HL-60/S4 treated with retinoic acid at 250 ng/mL for 4 days and 3 days (cell line): Measurements from ENCODE around the gene TCF12.

Experiments
- in situ Hi-C: fragments of 300-500 bp; cut with MboI; formaldehyde crosslinking; loops from 2 replicates; pipeline ENCODE4 v1.7.0; 2022; ENCODE audit warnings: low sequenced_read_pairs

TCF12 gene

DNA sequence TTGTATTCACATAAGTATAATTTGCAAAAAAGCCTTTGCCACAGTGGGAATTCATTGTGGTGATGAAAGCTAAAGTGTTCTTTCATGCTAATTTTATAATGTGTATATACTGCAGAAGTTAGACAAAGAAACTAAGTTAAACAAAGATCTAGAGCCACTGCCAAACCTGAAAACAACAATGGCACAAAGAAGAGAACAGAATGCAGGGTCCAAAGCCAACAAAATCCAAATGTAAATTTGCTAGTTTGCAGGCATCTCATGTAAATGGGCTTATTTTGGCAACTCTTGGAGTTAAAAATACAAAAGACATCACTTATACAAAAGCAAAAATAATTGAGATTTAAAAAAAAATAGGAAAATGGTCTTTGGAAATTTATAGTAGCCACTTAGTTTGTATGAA lies 123.0 kb downstream of the TCF12 start:
- in situ Hi-C loops = no loop called here

DNA sequence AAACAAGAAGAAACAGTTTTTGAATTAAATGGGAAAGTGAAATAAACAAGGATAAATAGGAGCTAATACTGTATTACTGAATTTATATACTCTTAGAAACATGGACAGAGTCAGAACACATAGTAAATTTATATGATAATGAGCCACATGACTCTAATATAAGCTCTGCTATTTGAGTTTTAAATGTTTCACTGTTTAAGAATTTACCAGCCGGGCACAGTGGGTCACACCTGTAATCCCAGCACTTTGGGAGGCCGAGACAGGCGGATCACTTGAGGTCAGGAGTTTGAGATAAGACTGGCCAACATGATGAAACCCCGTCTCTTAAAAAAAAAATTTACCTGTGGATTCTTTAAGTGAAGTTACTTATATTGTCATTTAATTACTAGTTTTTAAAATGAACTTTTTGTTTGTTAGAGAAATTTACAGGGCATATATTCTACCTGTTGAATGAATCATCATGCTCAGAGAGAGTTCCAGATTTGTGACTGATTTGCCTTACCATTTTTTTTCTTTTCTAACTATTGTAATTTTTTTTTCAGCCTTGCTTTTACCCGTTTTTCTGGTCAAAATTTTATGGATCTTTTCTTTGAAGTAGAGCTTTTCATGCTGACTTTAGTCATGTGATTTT lies 125.7 kb downstream of the TCF12 start:
- in situ Hi-C loops = no loop called here

DNA sequence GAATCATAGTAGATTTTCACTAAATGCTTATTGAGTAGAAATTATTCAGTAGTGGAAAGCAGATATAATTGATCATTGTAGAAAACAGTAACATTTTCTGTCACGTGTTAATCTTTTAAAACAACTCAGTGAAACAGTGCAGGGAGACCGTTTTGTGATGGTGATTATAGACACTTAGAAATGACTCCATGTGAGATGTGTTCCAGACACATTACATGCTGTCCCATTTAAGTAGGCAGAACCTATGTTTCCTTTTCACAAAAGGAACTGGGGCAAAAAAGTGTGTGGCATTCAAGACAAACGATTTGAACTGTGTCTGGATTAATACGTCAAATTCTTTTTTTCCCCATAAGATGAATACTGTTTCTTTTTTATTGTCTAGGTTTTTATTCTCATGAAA lies 126.5 kb downstream of the TCF12 start:
- in situ Hi-C loops = no loop called here

DNA sequence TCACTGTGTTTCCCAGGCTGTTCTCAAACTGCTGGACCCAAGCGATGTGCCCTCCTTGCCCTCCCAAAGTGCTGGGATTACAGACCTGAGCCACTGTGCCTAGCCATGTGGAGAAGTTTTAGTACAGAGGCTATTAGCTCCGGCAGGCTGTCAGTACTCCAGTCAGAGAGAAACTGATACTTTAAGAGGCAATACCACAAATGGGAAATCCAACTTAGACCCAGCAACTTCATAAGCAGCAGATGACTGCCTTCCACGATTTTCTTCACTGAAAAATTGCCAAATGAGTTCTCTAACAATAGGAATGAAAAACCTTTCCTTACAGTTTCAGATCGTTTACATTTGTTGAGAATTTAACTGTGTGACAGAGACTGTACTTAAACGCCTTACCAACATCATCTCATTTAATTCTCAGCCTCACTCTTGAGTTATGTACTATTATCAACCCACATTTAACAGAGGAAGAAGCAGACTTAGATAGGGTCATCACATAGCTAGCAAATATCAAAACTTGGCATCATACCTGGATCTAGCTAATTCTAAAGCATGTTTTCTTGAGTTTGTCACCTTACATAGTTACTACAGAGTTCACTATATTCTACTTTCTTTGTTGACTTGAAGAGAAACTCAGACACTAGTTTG lies 127.4 kb downstream of the TCF12 start:
- in situ Hi-C loops = no loop called here

DNA sequence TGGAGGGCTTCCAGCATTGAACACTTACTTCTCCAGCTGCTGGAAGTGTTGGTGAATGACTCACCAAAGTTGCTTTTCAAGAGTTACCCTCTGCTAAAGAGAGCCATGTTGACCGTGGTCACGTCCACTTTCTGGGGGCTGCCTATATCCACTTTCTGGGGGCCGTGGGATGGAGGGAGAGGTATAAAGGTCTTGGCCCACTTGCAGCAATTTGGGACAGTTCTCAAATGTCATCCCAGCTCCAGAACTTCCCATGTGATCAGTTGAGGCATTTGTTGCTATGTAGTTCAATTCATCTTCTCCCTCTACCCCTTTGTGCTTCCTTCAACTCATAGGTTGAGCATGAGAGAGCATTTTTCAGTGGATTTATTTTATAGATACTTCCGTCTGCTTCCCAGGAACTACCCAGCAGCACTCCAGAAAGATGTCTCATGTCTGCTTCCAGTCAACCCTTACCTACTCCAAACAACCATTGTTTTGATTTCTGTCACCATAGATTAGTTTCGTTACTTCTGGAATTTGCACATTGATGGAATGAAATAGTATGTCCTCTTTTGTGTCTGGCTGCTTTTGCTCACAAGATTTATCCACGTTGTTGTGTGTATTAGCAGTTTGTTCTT lies 130.6 kb downstream of the TCF12 start:
- in situ Hi-C loops = no loop called here

DNA sequence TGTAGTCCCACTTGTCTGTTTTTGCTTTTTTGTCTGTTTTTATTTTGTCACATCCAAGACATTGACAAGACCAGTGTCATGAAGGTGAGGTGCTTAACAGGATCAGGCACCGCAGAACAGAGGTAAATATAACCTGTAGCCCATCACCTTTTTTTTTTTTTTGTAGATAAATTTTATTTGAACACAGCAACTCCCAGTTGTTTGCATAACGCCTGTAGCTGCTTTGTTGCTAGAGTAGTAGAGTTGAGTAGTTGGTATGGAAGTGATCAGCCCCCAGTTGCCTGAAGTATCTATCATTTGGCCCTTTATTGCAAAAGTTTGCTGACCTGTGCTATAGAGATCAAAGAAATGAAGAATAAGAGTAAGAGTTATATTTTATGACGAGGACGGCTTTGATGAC lies 135.0 kb downstream of the TCF12 start:
- in situ Hi-C loops = no loop called here

DNA sequence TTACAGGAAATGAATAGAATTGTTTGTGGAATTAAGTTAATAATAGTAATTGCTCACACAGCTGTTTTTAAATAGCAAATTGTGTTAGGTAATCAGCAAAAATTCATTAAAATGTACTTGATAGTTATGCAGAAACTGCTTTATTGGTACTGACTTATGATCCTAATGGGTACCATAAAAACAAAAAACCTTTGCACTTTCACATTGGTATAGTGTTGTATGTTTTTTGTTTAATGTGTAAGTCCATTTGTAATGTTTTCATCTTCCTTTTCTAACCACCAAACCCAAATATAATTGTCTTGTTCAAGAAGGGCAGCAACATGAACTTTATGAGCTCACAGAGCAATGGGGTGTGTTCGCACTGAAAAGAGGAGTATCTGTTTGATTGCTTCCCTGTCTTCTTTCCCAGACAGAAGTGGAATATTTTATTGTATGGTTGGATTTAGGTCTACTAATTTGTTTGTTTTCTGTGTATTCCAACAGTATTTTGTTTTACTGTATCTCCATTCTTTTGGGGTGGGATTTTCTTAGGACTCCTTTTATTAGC lies 135.8 kb downstream of the TCF12 start:
- in situ Hi-C loops = no loop called here

DNA sequence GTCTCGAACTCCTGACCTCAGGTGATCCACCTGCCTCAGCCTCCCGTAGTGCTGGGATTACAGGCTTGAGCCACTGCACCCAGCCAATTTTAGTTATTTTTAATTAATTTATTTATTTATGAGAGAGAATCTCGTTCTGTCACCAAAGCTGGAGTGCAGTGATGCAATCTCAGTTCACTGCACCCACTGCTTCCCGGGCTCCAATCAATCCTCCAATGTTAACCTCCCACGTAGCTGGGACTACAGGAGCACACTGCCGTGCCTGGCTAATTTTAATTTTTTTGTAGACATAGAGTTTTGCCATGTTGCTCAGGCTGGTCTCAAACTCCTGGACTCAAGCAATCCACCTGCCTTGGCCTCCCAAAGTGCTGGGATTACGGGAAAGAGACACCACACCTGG lies 137.9 kb downstream of the TCF12 start:
- in situ Hi-C loops = no loop called here

DNA sequence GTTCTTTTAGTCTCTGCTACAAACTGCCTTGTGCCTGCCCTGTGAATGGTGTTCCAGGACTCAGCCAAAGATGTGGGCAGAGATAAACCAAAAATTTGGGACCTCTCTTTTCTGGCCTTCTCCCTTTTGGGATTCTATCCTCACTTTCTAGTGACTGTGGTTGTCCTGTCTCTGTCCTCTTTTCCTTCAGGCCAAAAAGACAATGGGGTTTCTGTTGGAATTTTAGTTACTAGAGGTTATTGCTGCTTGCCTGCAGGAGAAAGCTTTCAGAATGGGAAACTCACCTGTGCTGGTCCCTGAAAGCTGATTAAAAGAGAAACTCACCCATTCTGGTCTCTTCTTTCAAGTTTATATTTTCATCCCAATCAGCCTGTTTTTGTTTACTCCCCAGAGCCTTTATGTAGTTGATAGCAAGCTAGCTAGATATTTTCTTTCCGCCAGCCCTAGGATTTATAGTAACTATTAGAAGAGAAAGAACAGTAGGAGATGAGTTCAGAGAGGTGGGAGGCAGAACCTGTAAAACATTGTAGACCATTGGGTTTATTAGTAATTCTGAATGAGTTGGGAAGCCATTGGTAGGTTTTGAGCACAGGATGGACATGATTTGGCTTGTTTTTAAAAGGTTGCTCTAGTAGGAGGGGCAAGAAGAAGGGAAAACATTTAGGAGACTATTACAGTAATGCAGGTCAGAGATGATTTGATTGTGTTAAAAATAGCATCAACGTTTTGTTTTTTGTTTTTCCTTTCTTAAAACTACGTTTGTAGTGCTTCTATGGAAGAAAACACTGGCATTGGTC lies 138.9 kb downstream of the TCF12 start:
- in situ Hi-C loops = no loop called here

DNA sequence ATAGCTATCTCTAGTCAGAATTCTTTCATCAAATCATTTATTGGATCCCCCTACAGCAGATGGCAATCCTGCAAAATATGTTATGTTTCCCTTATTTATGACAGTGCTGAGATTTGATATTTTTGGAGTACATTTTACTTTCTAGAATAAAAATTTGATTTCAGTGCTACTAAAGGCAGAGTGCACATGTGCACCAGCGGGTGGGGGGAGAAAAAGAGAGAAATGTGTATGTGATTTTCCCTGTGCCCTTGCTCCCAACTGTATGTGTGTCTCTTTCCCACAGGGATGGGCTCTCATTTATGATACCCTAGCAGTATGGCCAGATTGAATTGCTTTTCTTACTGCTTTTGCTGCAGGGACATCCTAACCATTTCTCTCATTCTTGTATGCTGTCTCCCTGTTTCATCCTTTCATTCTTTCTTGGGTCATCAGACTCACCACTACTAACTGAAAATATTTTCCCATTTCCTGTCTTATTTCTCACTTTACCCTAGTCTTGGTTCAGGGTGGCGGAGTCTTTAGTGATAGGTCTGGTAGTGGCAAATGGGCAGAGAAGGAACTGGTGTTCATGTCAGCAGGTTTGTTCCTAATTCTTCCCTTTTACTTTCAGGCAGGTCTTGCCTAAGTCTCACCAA lies 140.7 kb downstream of the TCF12 start:
- in situ Hi-C loops = no loop called here

DNA sequence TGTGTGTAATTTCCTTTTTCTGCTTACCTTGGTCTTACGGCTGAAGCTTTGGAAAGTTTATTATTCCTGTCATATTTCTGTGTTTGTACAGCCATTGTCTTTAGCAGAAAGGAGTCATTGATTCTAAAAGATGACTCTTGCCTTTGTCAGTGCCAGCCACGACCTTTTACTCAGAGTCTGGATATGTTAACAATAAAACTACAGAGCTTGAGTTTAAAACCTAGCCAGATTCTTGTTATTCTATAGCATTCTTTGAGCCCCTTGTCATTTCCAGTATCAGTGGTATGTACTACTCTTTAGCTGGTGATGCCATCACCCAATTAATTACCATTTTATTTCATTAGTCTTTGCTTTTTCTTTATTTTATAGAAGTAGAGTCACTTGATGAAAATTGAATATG lies 142.4 kb downstream of the TCF12 start:
- in situ Hi-C loops = no loop called here

DNA sequence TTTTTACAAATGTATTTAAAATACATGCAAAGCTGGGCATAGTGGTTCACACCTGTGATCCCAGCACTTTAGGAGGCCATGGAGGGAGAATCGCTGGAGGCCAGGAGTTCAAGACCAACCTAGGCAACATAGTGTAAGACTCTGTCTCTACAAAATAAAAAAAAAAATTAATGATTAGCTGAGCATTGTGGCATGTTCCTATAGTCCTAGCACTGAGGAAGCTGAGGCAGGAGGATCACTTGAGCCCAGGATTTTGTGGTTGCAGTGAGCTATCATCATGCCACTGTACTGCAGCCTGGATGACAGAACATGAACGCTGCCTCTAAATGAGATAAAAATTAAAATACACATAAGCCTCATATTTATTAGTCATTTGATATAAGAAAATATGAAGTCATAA lies 142.8 kb downstream of the TCF12 start:
- in situ Hi-C loops = no loop called here

DNA sequence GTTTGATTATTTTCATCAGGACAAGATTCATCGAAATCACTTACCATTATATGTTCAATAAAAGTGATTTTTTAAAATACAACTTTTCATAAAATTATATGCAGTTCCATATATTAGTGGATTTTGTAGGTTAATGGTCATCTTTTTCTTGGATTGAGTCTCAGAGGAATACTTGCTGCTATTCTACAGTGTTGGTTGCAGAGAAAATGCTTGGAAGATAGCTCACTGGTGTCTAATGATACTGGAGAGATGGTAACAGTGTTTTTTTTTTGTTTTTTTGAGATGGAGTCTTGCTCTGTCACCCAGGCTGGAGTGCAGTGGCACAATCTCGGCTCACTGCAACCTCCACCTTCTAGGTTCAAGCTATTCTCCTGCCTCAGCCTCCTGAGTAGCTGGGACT lies 143.3 kb downstream of the TCF12 start:
- in situ Hi-C loops = no loop called here

DNA sequence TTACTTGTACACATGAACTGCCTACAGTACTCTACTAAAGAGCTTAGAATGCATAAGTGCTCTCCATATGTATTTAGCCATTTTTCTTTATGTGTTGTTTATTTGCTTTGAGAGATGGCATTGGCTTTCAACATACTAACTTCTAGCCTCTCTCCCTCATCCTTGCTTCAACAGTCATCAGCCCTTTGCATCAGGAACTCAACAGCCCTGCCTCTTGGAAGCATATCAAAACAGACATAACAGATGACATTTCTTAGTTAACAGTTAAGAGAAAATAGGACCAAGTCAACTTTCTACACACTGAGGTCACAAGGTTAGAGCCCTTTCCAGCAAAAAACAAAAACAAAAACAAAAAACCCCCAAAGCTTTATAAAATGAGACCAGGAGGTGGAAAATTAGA lies 145.6 kb downstream of the TCF12 start:
- in situ Hi-C loops = no loop called here

DNA sequence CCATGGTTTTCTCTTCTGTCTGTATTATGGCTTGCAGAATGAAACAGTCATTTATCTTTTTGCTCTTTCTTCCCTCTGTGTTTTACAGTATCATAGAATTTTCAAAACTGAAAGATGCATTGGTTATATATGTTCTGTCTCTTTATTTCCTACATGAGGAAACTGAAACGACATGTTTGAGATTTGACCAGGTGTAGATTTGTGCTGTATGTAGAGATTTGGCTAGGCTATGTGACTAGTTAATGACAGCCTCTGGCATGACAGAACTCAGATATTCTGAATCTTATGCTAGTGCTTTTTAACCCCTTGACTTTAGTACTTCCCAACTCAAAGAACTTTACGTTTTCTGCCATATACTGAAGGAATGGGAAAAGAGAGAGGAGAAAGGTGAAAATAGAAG lies 151.0 kb downstream of the TCF12 start:
- in situ Hi-C loops = no loop called here

DNA sequence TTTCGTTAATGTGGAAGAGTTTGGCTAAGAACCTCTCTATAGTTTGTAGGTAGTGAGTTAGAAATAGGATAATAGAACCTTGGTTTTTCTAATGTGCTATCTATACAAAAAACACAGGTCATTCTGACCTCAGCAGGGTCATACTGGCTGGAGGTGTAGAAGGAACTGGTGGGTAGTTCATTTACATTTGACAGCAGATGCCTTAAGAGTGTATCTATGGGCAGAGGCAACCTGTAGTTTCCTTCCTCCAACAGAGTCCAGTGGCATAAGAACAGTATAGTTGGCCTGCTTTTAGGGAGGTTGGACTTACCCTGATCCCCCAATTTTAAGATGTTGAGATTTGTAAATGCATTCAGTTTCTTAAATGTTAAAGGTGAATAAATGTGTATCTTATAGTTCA lies 152.2 kb downstream of the TCF12 start:
- in situ Hi-C loops = no loop called here

DNA sequence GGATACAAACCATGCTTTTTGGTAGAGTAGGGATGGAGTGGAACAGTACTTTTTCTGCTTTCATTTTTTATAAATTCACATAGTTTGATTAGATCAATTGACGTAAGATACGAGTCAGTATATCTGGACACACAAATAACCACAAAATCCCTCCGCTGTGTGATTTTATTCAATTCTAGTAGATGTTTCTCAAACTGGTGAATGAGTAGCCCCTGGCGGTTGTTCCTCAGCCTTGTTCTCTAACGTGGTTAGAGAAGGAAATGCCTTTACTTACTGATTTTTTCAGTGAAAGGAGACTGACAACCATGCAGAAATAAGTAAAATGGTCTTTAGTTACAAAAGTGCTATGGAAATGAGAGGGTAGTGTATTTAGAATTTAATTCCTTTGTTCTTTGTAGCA lies 161.0 kb downstream of the TCF12 start:
- in situ Hi-C loops = no loop called here

DNA sequence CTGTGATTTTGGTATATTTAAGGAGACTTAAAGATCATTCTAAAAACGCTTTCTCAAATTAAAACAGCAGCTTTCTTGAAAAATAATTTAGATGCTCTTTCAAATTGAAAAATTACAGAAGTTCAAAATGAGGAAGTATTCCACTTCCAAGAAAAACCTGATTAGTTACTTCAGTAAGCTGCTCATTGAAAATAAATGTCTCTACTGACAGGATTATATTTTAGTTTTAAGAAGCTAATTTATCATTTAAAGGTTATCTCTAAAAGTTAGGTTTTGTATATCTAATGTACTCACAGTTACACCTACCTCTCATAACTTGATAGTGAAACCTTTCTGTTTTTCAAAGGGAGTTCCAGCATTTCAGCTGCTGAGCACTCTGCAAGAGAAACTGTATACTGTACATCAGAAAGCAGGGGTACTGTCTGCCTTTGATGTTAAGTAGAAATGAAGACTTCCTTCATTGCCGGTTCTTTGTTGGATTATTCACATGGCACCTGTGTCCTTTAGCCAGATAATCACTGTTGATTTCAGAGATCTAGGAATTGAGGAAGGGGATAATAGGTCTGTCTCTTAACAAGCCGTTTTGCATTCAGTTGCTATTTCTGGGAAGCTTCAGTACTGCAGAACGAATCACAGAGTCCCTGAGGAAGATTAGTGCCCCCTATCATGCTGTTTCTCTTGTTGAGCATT lies 161.6 kb downstream of the TCF12 start:
- in situ Hi-C loops = no loop called here

DNA sequence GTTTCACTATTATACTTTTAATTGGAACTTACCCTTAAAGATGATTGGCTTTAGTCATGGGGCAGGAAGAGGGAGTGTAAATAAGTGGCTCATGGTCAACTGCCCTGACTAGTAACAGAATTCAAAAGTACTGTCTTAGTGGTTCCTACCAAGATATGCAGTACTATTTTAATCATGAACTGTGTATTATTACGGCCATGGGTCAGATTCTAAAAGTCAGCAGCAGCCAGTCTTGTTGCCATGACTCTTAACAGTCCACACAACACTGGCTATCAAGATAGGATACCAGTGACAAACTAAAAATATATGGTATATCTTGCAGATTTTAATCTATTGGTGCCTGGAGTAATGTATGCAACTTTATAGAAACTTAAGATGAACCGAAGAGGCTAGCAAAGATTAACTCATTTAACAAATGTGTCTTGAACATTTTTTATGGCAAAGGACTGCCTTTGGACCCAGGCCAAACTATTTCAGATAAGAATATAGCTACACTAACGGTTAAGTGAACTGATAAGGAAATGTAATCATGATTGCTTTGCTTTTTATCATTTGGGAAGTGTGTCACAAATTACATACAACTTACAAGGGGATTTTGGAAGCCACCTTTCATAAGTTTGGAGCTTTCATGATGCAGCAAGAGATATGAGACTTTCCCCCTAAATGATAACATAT lies 163.7 kb downstream of the TCF12 start:
- in situ Hi-C loops = no loop called here

DNA sequence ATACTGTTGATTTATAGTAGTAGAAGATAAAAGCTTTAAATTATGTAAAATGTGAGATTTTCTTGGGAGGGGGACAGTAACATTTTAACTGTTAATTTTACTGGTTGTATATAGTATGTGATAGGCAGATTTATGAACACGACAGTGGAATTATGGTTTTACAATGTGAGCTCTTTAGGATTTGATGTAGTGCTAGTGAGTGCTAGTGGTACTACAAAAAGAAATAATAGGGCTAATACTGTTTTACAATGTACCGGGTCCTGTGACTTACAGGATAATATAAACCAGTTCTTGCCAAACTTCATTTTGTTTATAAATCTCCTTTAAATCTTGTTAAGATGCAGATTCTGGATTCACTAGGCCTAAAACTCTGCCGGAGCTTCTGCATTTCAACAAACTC lies 165.7 kb downstream of the TCF12 start:
- in situ Hi-C loops = no loop called here
